Measurements from ENCODE around the gene PTGR2.

The PTGR2 gene

DNA sequence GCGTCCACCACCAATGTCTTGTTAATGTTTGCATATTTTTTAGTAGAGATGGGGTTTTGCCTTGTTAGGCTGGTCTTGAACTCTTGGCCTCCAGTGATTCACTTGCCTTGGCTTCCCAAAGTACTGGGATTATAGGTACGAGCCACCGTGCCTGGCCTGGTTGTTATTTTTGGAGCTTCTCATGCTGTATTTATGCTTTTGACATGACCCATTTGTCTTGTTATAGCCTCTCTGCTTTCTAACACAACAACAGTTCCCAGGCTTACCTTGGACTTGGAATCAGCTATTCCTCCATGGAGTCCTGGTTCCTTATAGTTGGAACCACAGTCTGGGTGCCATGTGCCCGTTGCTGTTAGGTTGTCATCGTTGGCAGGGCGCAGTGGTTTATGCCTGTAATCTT is 64.7 kb downstream of the PTGR2 start:
- TF ChIP-seq POLR2AphosphoS5 (IDR thresholded peaks at IDR 0.05; ENCODE audit: low read depth, low read length) (no peak), FOXP2 (optimal IDR thresholded peaks at IDR 0.05; ENCODE audit: borderline replicate concordance, extremely low read depth, extremely low read length, insufficient read depth) (no peak), TAF1 (IDR thresholded peaks at IDR 0.05; ENCODE audit: borderline replicate concordance, insufficient read depth, low read length) (no peak), SIN3A (IDR thresholded peaks at IDR 0.05; ENCODE audit: borderline replicate concordance, insufficient read depth, low read length) (no peak)
- TF ChIP-seq, protein P1, sequence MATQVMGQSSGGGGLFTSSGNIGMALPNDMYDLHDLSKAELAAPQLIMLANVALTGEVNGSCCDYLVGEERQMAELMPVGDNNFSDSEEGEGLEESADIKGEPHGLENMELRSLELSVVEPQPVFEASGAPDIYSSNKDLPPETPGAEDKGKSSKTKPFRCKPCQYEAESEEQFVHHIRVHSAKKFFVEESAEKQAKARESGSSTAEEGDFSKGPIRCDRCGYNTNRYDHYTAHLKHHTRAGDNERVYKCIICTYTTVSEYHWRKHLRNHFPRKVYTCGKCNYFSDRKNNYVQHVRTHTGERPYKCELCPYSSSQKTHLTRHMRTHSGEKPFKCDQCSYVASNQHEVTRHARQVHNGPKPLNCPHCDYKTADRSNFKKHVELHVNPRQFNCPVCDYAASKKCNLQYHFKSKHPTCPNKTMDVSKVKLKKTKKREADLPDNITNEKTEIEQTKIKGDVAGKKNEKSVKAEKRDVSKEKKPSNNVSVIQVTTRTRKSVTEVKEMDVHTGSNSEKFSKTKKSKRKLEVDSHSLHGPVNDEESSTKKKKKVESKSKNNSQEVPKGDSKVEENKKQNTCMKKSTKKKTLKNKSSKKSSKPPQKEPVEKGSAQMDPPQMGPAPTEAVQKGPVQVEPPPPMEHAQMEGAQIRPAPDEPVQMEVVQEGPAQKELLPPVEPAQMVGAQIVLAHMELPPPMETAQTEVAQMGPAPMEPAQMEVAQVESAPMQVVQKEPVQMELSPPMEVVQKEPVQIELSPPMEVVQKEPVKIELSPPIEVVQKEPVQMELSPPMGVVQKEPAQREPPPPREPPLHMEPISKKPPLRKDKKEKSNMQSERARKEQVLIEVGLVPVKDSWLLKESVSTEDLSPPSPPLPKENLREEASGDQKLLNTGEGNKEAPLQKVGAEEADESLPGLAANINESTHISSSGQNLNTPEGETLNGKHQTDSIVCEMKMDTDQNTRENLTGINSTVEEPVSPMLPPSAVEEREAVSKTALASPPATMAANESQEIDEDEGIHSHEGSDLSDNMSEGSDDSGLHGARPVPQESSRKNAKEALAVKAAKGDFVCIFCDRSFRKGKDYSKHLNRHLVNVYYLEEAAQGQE (IDR thresholded peaks at IDR 0.05; ENCODE audit: insufficient read depth in 1 of 2, low read depth in 2 of 2, low read length in 2 of 2) = no peak

DNA sequence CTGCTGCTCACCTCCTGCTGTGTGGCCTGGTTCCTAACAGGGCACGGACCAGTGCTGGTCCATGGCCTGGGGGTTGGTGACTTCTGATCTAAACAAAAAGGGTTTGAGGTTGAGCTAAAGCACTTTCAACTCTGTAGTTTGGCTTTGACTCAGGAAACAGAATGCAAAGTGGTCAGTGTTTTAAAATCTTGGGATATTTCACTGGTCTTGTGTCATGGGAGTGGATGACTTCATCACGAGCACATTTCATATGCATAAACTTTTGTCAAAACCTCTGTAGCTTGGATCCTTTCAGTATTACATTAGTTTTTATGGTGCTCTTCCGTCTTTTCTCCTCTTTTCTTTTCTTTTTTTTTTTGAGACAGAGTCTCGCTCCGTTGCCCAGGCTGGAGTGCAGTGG is 72.7 kb downstream of the PTGR2 start:
- no peak for TF ChIP-seq SIN3A (IDR thresholded peaks at IDR 0.05; ENCODE audit: borderline replicate concordance, insufficient read depth, low read length)
- TF ChIP-seq TAF1 (IDR thresholded peaks at IDR 0.05; ENCODE audit: borderline replicate concordance, insufficient read depth, low read length) = no peak
- TF ChIP-seq, protein P1 (IDR thresholded peaks at IDR 0.05; ENCODE audit: insufficient read depth in 1 of 2, low read depth in 2 of 2, low read length in 2 of 2) = no peak
- TF ChIP-seq POLR2AphosphoS5 (IDR thresholded peaks at IDR 0.05; ENCODE audit: low read depth, low read length) = no peak
- no peak for TF ChIP-seq FOXP2 (optimal IDR thresholded peaks at IDR 0.05; ENCODE audit: borderline replicate concordance, extremely low read depth, extremely low read length, insufficient read depth)

Data from PFSK-1 (cell line).